Measurements from ENCODE around the gene KIF24.
"Not testable (repeated sequence)": the region's sequence is repeated elsewhere in the genome, so short reads cannot be mapped to it uniquely, and the experiment has no call there.

Gene KIF24

GRCh38 chr9:34370335-34370969 lies 41.4 kb upstream of the KIF24 start:
- peaks cover 8% of the 10 kb centered on the region for H3K36me3 ChIP-seq (ENCODE audit: insufficient read depth, low read length)
- no peaks in the 10 kb centered on the region for H3K4me1 ChIP-seq (ENCODE audit: insufficient read depth, low read length)
- peaks cover 26% of the 10 kb centered on the region for H3K9me3 ChIP-seq (ENCODE audit: low read length)
- no peak overlapping the region for H2AFZ ChIP-seq (ENCODE audit: low read depth, low read length)
- no peaks in the 10 kb centered on the region for H3K27me3 ChIP-seq (ENCODE audit: insufficient read depth, low read length)
- no peak overlapping the region for H3K4me3 ChIP-seq (ENCODE audit: low read length)

DNA sequence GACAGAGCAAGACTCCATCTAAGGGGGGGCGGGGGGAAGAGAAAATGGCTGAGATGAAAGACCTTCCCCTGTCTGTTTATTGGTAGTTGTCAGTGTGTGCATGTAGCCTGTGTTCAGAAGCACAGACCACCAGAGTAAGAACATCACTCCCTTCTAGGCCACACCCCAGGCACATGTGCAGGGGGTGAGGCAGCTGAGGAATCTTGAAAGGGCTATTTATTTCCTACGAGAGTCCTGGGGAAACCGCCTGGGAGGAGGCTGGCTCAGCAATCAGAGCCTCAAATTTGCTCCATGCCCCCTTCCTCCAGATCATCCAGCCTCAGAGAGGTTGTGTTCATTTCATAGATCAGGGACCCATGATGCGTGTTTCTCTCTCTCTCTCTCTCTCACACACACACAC lies 40.6 kb upstream of the KIF24 start:
- peaks cover 8% of the 10 kb centered on the region for H3K36me3 ChIP-seq (ENCODE audit: insufficient read depth, low read length)

GRCh38 chr9:34368796-34369195 lies 39.7 kb upstream of the KIF24 start:
- H2AFZ ChIP-seq (ENCODE audit: low read depth, low read length); H3K36me3 ChIP-seq (ENCODE audit: insufficient read depth, low read length); H3K4me3 ChIP-seq (ENCODE audit: low read length); H3K27me3 ChIP-seq (ENCODE audit: insufficient read depth, low read length); H3K4me1 ChIP-seq (ENCODE audit: insufficient read depth, low read length): not testable (repeated sequence)
- peaks cover 26% of the 10 kb centered on the region for H3K9me3 ChIP-seq (ENCODE audit: low read length)

More for the DNA sequence above, 40.6 kb upstream of the KIF24 start:
- Histone ChIP-seq H2AFZ (ENCODE audit: low read depth, low read length) (no peak overlapping the region), H3K9me3 (ENCODE audit: low read length) (peaks cover 26% of the 10 kb centered on the region), H3K4me3 (ENCODE audit: low read length) (no peak overlapping the region), H3K27me3 (ENCODE audit: insufficient read depth, low read length) (no peaks in the 10 kb centered on the region), H3K4me1 (ENCODE audit: insufficient read depth, low read length) (peaks cover 1% of the 10 kb centered on the region)

- H3K9me3 ChIP-seq (ENCODE audit: low read length): peaks cover 26% of the 10 kb centered on the region
- H3K4me3 ChIP-seq (ENCODE audit: low read length): not testable (repeated sequence)
These were observed 38.8 kb upstream of the KIF24 start for GRCh38 chr9:34367751-34368410.

GRCh38 chr9:34366365-34366764 lies 37.3 kb upstream of the KIF24 start:
- H3K36me3 ChIP-seq (ENCODE audit: insufficient read depth, low read length): peaks cover 6% of the 10 kb centered on the region
- H3K4me1 ChIP-seq (ENCODE audit: insufficient read depth, low read length): peaks cover 18% of the 10 kb centered on the region
- no peak overlapping the region for H3K4me3 ChIP-seq (ENCODE audit: low read length)
- no peak overlapping the region for H2AFZ ChIP-seq (ENCODE audit: low read depth, low read length)
- H3K9me3 ChIP-seq (ENCODE audit: low read length): peaks cover 19% of the 10 kb centered on the region
- H3K27me3 ChIP-seq (ENCODE audit: insufficient read depth, low read length): no peaks in the 10 kb centered on the region

More at GRCh38 chr9:34367751-34368410, 38.8 kb upstream of the KIF24 start:
- H3K36me3 ChIP-seq (ENCODE audit: insufficient read depth, low read length); H3K27me3 ChIP-seq (ENCODE audit: insufficient read depth, low read length); H2AFZ ChIP-seq (ENCODE audit: low read depth, low read length): not testable (repeated sequence)
- peaks cover 18% of the 10 kb centered on the region for H3K4me1 ChIP-seq (ENCODE audit: insufficient read depth, low read length)

DNA sequence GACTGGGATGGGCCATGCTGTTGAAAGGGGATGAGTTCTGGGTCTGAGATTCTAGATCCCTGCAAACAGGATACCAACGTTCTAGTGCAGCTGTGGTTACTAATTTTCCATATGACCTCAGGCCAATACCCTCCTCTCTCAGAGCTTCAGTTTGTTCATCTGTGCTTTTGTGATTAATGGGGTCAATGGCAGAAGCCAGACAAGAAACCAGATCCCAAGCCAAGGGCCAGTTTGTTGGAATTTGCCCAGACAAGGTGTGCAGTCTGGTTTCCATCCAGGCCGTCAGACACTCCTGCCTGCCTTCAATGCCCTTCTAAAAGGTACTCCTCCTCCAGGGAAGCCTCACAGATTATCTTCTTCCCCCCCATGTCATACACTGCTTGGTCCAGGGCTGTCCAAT lies 36.2 kb upstream of the KIF24 start:
- Histone ChIP-seq H3K27me3 (ENCODE audit: insufficient read depth, low read length) (no peaks in the 10 kb centered on the region), H3K4me1 (ENCODE audit: insufficient read depth, low read length) (peaks cover 18% of the 10 kb centered on the region), H3K4me3 (ENCODE audit: low read length) (no peak overlapping the region), H2AFZ (ENCODE audit: low read depth, low read length) (no peak overlapping the region), H3K36me3 (ENCODE audit: insufficient read depth, low read length) (no peaks in the 10 kb centered on the region), H3K9me3 (ENCODE audit: low read length) (peaks cover 10% of the 10 kb centered on the region)

DNA sequence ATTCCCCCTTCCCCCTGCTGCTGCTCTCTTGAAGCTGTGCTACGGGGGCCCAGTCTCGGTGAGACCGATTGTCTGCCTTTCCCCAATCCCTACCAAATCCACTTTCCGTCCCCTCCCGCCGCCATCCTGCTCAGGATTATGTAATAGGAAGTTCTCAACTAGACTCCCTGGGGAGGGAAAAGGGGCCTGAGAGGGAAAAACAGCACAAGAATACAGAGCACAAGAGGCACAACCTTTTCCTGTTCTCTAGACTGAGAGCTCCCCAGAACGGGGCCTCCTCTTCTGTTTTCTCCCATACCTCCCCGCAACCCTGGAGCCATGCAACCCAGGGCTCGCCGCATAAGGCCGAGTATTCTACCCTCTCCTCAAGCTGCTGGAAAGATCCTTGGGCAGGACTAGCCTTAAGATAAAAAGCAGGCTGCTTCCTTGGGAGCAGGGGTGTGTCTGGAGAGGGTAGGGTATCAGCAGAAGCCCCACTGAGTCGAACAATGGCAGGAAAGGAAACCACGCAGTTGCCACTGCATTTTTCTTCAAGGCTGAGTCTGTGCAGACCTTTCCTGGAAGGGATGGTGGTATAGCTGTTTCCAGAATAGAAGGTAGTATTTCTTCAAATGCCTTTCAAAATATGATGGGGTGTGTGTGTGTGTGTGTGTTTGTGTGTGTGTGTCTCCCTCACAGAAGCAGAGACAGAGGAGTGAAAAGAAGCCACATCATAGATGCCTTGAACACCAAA lies 34.7 kb upstream of the KIF24 start:
- Histone ChIP-seq H3K4me3 (ENCODE audit: low read length) (peak overlapping the region; percentile 29), H3K36me3 (ENCODE audit: insufficient read depth, low read length) (no peaks in the 10 kb centered on the region), H3K9me3 (ENCODE audit: low read length) (peaks cover 6% of the 10 kb centered on the region), H3K27me3 (ENCODE audit: insufficient read depth, low read length) (no peaks in the 10 kb centered on the region), H2AFZ (ENCODE audit: low read depth, low read length) (peak overlapping the region; percentile 62), H3K4me1 (ENCODE audit: insufficient read depth, low read length) (peaks cover 18% of the 10 kb centered on the region)

DNA sequence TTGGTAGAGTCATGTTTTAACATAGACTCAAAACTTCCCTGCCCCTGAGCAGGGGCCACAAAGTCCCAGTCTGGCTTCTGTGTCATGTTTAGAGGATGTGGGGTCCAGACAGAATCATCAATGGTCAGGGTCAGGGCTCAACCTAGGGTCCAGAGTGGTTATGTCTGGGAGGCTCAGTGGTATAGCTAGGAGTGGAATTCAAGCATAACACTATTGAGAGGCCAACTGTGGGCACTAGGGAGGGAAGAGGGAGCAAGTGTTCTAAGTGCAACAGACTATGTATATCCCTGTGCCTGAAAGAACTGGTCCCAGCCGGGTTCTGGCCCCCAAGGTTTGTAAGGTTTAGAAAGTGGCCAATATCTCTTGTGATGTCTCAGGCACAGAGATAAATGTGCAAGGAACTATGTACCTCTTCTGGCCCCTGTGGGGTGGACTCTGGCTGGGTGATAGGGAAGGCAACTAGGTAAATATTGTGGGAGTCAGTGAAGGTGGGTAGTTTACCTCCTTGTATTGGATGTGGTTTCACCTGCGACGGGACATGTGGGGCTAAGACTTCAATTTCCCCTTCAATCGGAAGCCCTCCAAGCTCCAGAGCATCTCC lies 33.6 kb upstream of the KIF24 start:
- H3K4me3 ChIP-seq (ENCODE audit: low read length): no peak overlapping the region
- no peaks in the 10 kb centered on the region for H3K36me3 ChIP-seq (ENCODE audit: insufficient read depth, low read length)
- H2AFZ ChIP-seq (ENCODE audit: low read depth, low read length): no peak overlapping the region
- no peaks in the 10 kb centered on the region for H3K27me3 ChIP-seq (ENCODE audit: insufficient read depth, low read length)
- peaks cover 3% of the 10 kb centered on the region for H3K9me3 ChIP-seq (ENCODE audit: low read length)
- peaks cover 18% of the 10 kb centered on the region for H3K4me1 ChIP-seq (ENCODE audit: insufficient read depth, low read length)

- H3K4me1 ChIP-seq (ENCODE audit: insufficient read depth, low read length); H3K27me3 ChIP-seq (ENCODE audit: insufficient read depth, low read length); H2AFZ ChIP-seq (ENCODE audit: low read depth, low read length); H3K36me3 ChIP-seq (ENCODE audit: insufficient read depth, low read length); H3K4me3 ChIP-seq (ENCODE audit: low read length); H3K9me3 ChIP-seq (ENCODE audit: low read length): not testable (repeated sequence)
These were observed 23.9 kb upstream of the KIF24 start for GRCh38 chr9:34352957-34353356.

- H2AFZ ChIP-seq (ENCODE audit: low read depth, low read length); H3K9me3 ChIP-seq (ENCODE audit: low read length); H3K4me3 ChIP-seq (ENCODE audit: low read length); H3K27me3 ChIP-seq (ENCODE audit: insufficient read depth, low read length); H3K4me1 ChIP-seq (ENCODE audit: insufficient read depth, low read length); H3K36me3 ChIP-seq (ENCODE audit: insufficient read depth, low read length): not testable (repeated sequence)
These were observed 23.1 kb upstream of the KIF24 start for GRCh38 chr9:34352122-34352652.

- H3K4me1 ChIP-seq (ENCODE audit: insufficient read depth, low read length): no peaks in the 10 kb centered on the region
- no peak overlapping the region for H3K4me3 ChIP-seq (ENCODE audit: low read length)
- H2AFZ ChIP-seq (ENCODE audit: low read depth, low read length): no peak overlapping the region
- peaks cover 3% of the 10 kb centered on the region for H3K36me3 ChIP-seq (ENCODE audit: insufficient read depth, low read length)
- H3K27me3 ChIP-seq (ENCODE audit: insufficient read depth, low read length): no peaks in the 10 kb centered on the region
- no peaks in the 10 kb centered on the region for H3K9me3 ChIP-seq (ENCODE audit: low read length)
These were observed 20.3 kb upstream of the KIF24 start for GRCh38 chr9:34349324-34349723.

GRCh38 chr9:34347800-34348158 lies 18.7 kb upstream of the KIF24 start:
- Histone ChIP-seq H2AFZ (ENCODE audit: low read depth, low read length) (no peak overlapping the region), H3K9me3 (ENCODE audit: low read length) (no peaks in the 10 kb centered on the region), H3K4me3 (ENCODE audit: low read length) (no peak overlapping the region), H3K36me3 (ENCODE audit: insufficient read depth, low read length) (peaks cover 14% of the 10 kb centered on the region), H3K27me3 (ENCODE audit: insufficient read depth, low read length) (no peaks in the 10 kb centered on the region), H3K4me1 (ENCODE audit: insufficient read depth, low read length) (no peaks in the 10 kb centered on the region)

Measured in neuron (in vitro differentiated cells).